Glutamatergic neuron (in vitro differentiated cells): ENCODE results near the gene CNTN1. TPM values are rescaled to one million over a fixed set of nuclear protein-coding genes. Genes with fewer than 3 reads are reported as not detected.

Source experiments
- DNase-seq: peaks from one replicate; pipeline ENCODE4 v3.0.0; 2022
- H3K27ac Mint-ChIP-seq: one replicate; pipeline ENCODE4 v1.8.0; 2020; ENCODE audit warnings: mild to moderate bottlenecking, mixed read lengths, inconsistent platforms; ENCODE audit not compliant: unreplicated experiment
- H3K27me3 Mint-ChIP-seq: one replicate; pipeline ENCODE4 v1.8.0; 2020; ENCODE audit warnings: mild to moderate bottlenecking, moderate library complexity, mixed read lengths, inconsistent platforms; ENCODE audit not compliant: unreplicated experiment
- H3K36me3 Mint-ChIP-seq: one replicate; pipeline ENCODE4 v1.8.0; 2020; ENCODE audit warnings: mild to moderate bottlenecking, mixed read lengths, inconsistent platforms; ENCODE audit not compliant: unreplicated experiment
- H3K4me1 Mint-ChIP-seq: one replicate; pipeline ENCODE4 v1.8.0; 2020; ENCODE audit warnings: mild to moderate bottlenecking, low read depth, mixed read lengths, inconsistent platforms; ENCODE audit not compliant: unreplicated experiment
- H3K4me3 Mint-ChIP-seq: one replicate; pipeline ENCODE4 v1.8.0; 2020; ENCODE audit warnings: mild to moderate bottlenecking, mixed read lengths, inconsistent platforms; ENCODE audit not compliant: unreplicated experiment
- H3K9me3 Mint-ChIP-seq: one replicate; pipeline ENCODE4 v1.8.0; 2020; ENCODE audit warnings: mild to moderate bottlenecking, moderate library complexity, mixed read lengths, inconsistent platforms; ENCODE audit not compliant: unreplicated experiment
- CTCF ChIP-seq: fragments of 200-600 bp; sonication (generic); IDR thresholded peaks from one replicate; pipeline ENCODE4 v1.5.0; 2021; ENCODE audit not compliant: partially characterized antibody, unreplicated experiment
- total RNA-seq: library from RNA; stranded (reverse); fragmentation: NEBNext Ultra II Directional; extraction: Animal tissue kit (Norgen Biotek cat#: 25700); gene quantifications from one replicate; pipeline ENCODE4 v1.2.1, GENCODE V29; 2021; ENCODE audit not compliant: unreplicated experiment

CNTN1 gene
- total RNA-seq, 1 donor from 2014 or later = 81.4 TPM

- DNase-seq = no peak
- TF ChIP-seq CTCF = no peak
- no peak overlapping the region for H3K4me3 Mint-ChIP-seq
These were observed 200.3 kb downstream of the CNTN1 start for GRCh38 chr12:40892528-40892927.

GRCh38 chr12:40898505-40898904, 206.3 kb downstream of the CNTN1 start:
- Mint-ChIP-seq H3K4me1 (peaks cover 20% of the 10 kb centered on the region), H3K4me3 (peak overlapping the region; percentile 8), H3K27ac (peak overlapping the region; percentile 87), H3K36me3 (no peaks in the 10 kb centered on the region), H3K9me3 (no peaks in the 10 kb centered on the region), H3K27me3 (no peaks in the 10 kb centered on the region)
- no peak for DNase-seq
- TF ChIP-seq CTCF = no peak

More at GRCh38 chr12:40892528-40892927, 200.3 kb downstream of the CNTN1 start:
- no peaks in the 10 kb centered on the region for H3K27me3 Mint-ChIP-seq
- H3K36me3 Mint-ChIP-seq = no peaks in the 10 kb centered on the region
- H3K27ac Mint-ChIP-seq = no peak overlapping the region
- no peaks in the 10 kb centered on the region for H3K9me3 Mint-ChIP-seq
- H3K4me1 Mint-ChIP-seq = no peaks in the 10 kb centered on the region

GRCh38 chr12:40903040-40903439, 210.8 kb downstream of the CNTN1 start:
- Mint-ChIP-seq H3K4me3 (no peak overlapping the region), H3K36me3 (no peaks in the 10 kb centered on the region), H3K9me3 (no peaks in the 10 kb centered on the region), H3K27ac (peak overlapping the region; percentile 46), H3K27me3 (no peaks in the 10 kb centered on the region), H3K4me1 (peaks cover 20% of the 10 kb centered on the region)
- peak; percentile 26 for DNase-seq
- no peak for TF ChIP-seq CTCF

- Mint-ChIP-seq H3K4me3 (no peak overlapping the region), H3K4me1 (peaks cover 10% of the 10 kb centered on the region), H3K9me3 (no peaks in the 10 kb centered on the region), H3K36me3 (no peaks in the 10 kb centered on the region), H3K27ac (no peak overlapping the region), H3K27me3 (no peaks in the 10 kb centered on the region)
- no peak for TF ChIP-seq CTCF
- no peak for DNase-seq
These were observed 214.9 kb downstream of the CNTN1 start for GRCh38 chr12:40907115-40907527.

- Mint-ChIP-seq H3K27me3 (no peaks in the 10 kb centered on the region), H3K9me3 (no peaks in the 10 kb centered on the region), H3K36me3 (no peaks in the 10 kb centered on the region), H3K4me3 (no peak overlapping the region), H3K4me1 (peaks cover 4% of the 10 kb centered on the region), H3K27ac (no peak overlapping the region)
- no peak for DNase-seq
- no peak for TF ChIP-seq CTCF
These were observed 219.4 kb downstream of the CNTN1 start for GRCh38 chr12:40911676-40912075.
